ENCODE data around the gene TYW5. TPM values are rescaled to one million over a fixed set of nuclear protein-coding genes. Genes with fewer than 3 reads are reported as not detected.

Gene TYW5
- polyA plus RNA-seq, 3 donors = 1.5 to 3.5 (median 1.6) TPM

- H3K4me3 Mint-ChIP-seq = peak overlapping the region; percentile 97 to 99
- Histone ChIP-seq H3K27me3 (ENCODE audit: control insufficient read depth in 2 of 2, insufficient read depth in 2 of 2, low read length in 2 of 2) (no peaks in the 10 kb centered on the region), H3K27ac (ENCODE audit: low read depth in 1 of 2, low read length in 2 of 2) (peak overlapping the region; percentile 82 to 95), H3K9ac (ENCODE audit: insufficient read depth, low read length, poor library complexity, severe bottlenecking) (peak overlapping the region; percentile 90), H3K9me3 (replicated peaks in 1 of 2; ENCODE audit: control insufficient read depth in 1 of 2, insufficient read depth in 1 of 2, low read length in 2 of 2) (no peaks in the 10 kb centered on the region), H2AFZ (ENCODE audit: insufficient read depth, low read depth, low read length, poor library complexity, severe bottlenecking) (peak overlapping the region; percentile 98), H3K4me1 (ENCODE audit: control insufficient read depth in 1 of 2, insufficient read depth in 2 of 2, low read length in 2 of 2) (peaks cover 22 to 32% of the 10 kb centered on the region in 2 donors), H3K4me3 (replicated peaks in 1 of 3; ENCODE audit: low read depth in 2 of 3, low read length in 3 of 3) (peak overlapping the region; percentile 54 to 94 (median 90)), H3K4me2 (replicated peaks; ENCODE audit: extremely low read depth, low read length, poor library complexity, severe bottlenecking) (peak overlapping the region; percentile 91), H4K20me1 (ENCODE audit: insufficient read depth, low read length) (peaks cover 4% of the 10 kb centered on the region), H3K79me2 (ENCODE audit: insufficient read depth, low read length) (peaks cover 71% of the 10 kb centered on the region), H3K36me3 (replicated peaks in 1 of 2; ENCODE audit: control insufficient read depth in 1 of 2, insufficient read depth in 2 of 2, low read length in 2 of 2) (peaks cover 26 to 34% of the 10 kb centered on the region in 2 donors)
- no peak for DNase-seq
- WGBS (ENCODE audit: insufficient coverage) = 3% methylated on average over 10 of the region's 10 CpGs
- no peaks in the 10 kb centered on the region for H3K27me3 Mint-ChIP-seq (ENCODE audit: low read depth in 3 of 3)
- TF ChIP-seq CTCF (IDR thresholded peaks at IDR 0.05) = no peak
- intact Hi-C loops (cut with micrococcal nuclease) = no loop called here
- peaks cover 41% of the 10 kb centered on the region for H3K4me1 Mint-ChIP-seq
- H3K36me3 Mint-ChIP-seq = peaks cover 23 to 30% of the 10 kb centered on the region in 2 donors
- no peaks in the 10 kb centered on the region for H3K9me3 Mint-ChIP-seq
- H3K27ac Mint-ChIP-seq = peak overlapping the region; percentile 90 to 96 (median 93)
Measured at GRCh38 chr2:199956062-199956380, 730 bp upstream of the TYW5 start.

- Histone ChIP-seq H4K20me1 (ENCODE audit: insufficient read depth, low read length) (peaks cover 4% of the 10 kb centered on the region), H3K27me3 (ENCODE audit: control insufficient read depth in 2 of 2, insufficient read depth in 2 of 2, low read length in 2 of 2) (no peaks in the 10 kb centered on the region), H3K9me3 (replicated peaks in 1 of 2; ENCODE audit: control insufficient read depth in 1 of 2, insufficient read depth in 1 of 2, low read length in 2 of 2) (no peaks in the 10 kb centered on the region), H3K27ac (ENCODE audit: low read depth in 1 of 2, low read length in 2 of 2) (peak overlapping the region; percentile 82 to 95), H3K4me3 (replicated peaks in 1 of 3; ENCODE audit: low read depth in 2 of 3, low read length in 3 of 3) (peak overlapping the region; percentile 54 to 94 (median 90)), H3K9ac (ENCODE audit: insufficient read depth, low read length, poor library complexity, severe bottlenecking) (peak overlapping the region; percentile 90), H3K36me3 (replicated peaks in 1 of 2; ENCODE audit: control insufficient read depth in 1 of 2, insufficient read depth in 2 of 2, low read length in 2 of 2) (peaks cover 22 to 32% of the 10 kb centered on the region in 2 donors), H2AFZ (ENCODE audit: insufficient read depth, low read depth, low read length, poor library complexity, severe bottlenecking) (peak overlapping the region; percentile 98), H3K79me2 (ENCODE audit: insufficient read depth, low read length) (peaks cover 77% of the 10 kb centered on the region), H3K4me2 (replicated peaks; ENCODE audit: extremely low read depth, low read length, poor library complexity, severe bottlenecking) (peak overlapping the region; percentile 91), H3K4me1 (ENCODE audit: control insufficient read depth in 1 of 2, insufficient read depth in 2 of 2, low read length in 2 of 2) (peaks cover 22 to 32% of the 10 kb centered on the region in 2 donors)
- 0% methylated on average over 11 of the region's 13 CpGs for WGBS (ENCODE audit: insufficient coverage)
- Mint-ChIP-seq H3K4me1 (peaks cover 41% of the 10 kb centered on the region), H3K27ac (peak overlapping the region; percentile 90 to 96 (median 93)), H3K36me3 (peaks cover 22 to 26% of the 10 kb centered on the region in 2 donors), H3K4me3 (peak overlapping the region; percentile 97 to 99), H3K27me3 (ENCODE audit: low read depth in 3 of 3) (no peaks in the 10 kb centered on the region), H3K9me3 (no peaks in the 10 kb centered on the region)
- intact Hi-C loops (cut with micrococcal nuclease) = no loop called here
- TF ChIP-seq CTCF (IDR thresholded peaks at IDR 0.05) = no peak
- DNase-seq = peak in 1 of 3 donors; percentile 48
Measured at GRCh38 chr2:199955007-199955338, 318 bp downstream of the TYW5 start.

All from CD14-positive monocyte (primary cell).